Neutrophil (primary cell): ENCODE measurements around the gene ACTL8.

Source experiments
- H3K27ac ChIP-seq: fragments of 200-600 bp; sonication (generic); 2 replicates; pipeline ENCODE4 v1.5.1; 2016; ENCODE audit warnings: mild to moderate bottlenecking, moderate library complexity
- H3K27me3 ChIP-seq: fragments of 200-600 bp; sonication (generic); 2 replicates; pipeline ENCODE4 v1.6.0; 2016; ENCODE audit warnings: mild to moderate bottlenecking
- H3K36me3 ChIP-seq: fragments of 200-600 bp; sonication (generic); 2 replicates; pipeline ENCODE4 v1.5.1; 2017
- H3K4me1 ChIP-seq, 2 experiments: fragments of 200-600 bp in 1 of 2; sonication (generic) in 1 of 2; 1 replicate in 1 of 2; 2 replicates in 1 of 2; pipeline versions ENCODE4 v1.5.1 to v1.6.1; 2013 to 2016; ENCODE audit warnings: low read depth in 1 of 2, low read length in 1 of 2, mild to moderate bottlenecking in 1 of 2, moderate library complexity in 1 of 2; ENCODE audit not compliant: control insufficient read depth in 1 of 2, insufficient read depth in 1 of 2
- H3K4me3 ChIP-seq, 2 experiments: fragments of 200-600 bp in 1 of 2; sonication (generic) in 1 of 2; 1 replicate in 1 of 2; 2 replicates in 1 of 2; pipeline ENCODE4 v1.5.1; 2013 to 2016; ENCODE audit warnings: low read depth in 1 of 2, low read length in 1 of 2, mild to moderate bottlenecking in 1 of 2, moderate library complexity in 1 of 2
- H3K9me3 ChIP-seq: fragments of 200-600 bp; sonication (generic); 2 replicates; pipeline ENCODE4 v1.5.1; 2016
- TF ChIP-seq, protein P1 (sequence below): fragments of 200-600 bp; sonication (generic); IDR thresholded peaks from 2 replicates; pipeline ENCODE4 v1.5.1; 2016; ENCODE audit warnings: antibody characterized with exemption

Gene ACTL8

GRCh38 chr1:17829579-17829978 is 74.4 kb downstream of the ACTL8 start:
- H3K9me3 ChIP-seq, result no peaks in the 10 kb centered on the region
- TF ChIP-seq, protein P1, sequence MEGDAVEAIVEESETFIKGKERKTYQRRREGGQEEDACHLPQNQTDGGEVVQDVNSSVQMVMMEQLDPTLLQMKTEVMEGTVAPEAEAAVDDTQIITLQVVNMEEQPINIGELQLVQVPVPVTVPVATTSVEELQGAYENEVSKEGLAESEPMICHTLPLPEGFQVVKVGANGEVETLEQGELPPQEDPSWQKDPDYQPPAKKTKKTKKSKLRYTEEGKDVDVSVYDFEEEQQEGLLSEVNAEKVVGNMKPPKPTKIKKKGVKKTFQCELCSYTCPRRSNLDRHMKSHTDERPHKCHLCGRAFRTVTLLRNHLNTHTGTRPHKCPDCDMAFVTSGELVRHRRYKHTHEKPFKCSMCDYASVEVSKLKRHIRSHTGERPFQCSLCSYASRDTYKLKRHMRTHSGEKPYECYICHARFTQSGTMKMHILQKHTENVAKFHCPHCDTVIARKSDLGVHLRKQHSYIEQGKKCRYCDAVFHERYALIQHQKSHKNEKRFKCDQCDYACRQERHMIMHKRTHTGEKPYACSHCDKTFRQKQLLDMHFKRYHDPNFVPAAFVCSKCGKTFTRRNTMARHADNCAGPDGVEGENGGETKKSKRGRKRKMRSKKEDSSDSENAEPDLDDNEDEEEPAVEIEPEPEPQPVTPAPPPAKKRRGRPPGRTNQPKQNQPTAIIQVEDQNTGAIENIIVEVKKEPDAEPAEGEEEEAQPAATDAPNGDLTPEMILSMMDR, result no peak
- no peaks in the 10 kb centered on the region for H3K36me3 ChIP-seq
- peaks cover 22% of the 10 kb centered on the region for H3K27me3 ChIP-seq
- no peaks in the 10 kb centered on the region for H3K4me1 ChIP-seq
- H3K4me3 ChIP-seq, result no peak overlapping the region
- no peak overlapping the region for H3K27ac ChIP-seq

GRCh38 chr1:17831597-17831996 is 76.5 kb downstream of the ACTL8 start:
- Histone ChIP-seq H3K4me1 (no peaks in the 10 kb centered on the region), H3K27me3 (peaks cover 18% of the 10 kb centered on the region), H3K27ac (no peak overlapping the region), H3K36me3 (no peaks in the 10 kb centered on the region), H3K9me3 (no peaks in the 10 kb centered on the region), H3K4me3 (no peak overlapping the region)
- TF ChIP-seq, protein P1, result no peak

DNA sequence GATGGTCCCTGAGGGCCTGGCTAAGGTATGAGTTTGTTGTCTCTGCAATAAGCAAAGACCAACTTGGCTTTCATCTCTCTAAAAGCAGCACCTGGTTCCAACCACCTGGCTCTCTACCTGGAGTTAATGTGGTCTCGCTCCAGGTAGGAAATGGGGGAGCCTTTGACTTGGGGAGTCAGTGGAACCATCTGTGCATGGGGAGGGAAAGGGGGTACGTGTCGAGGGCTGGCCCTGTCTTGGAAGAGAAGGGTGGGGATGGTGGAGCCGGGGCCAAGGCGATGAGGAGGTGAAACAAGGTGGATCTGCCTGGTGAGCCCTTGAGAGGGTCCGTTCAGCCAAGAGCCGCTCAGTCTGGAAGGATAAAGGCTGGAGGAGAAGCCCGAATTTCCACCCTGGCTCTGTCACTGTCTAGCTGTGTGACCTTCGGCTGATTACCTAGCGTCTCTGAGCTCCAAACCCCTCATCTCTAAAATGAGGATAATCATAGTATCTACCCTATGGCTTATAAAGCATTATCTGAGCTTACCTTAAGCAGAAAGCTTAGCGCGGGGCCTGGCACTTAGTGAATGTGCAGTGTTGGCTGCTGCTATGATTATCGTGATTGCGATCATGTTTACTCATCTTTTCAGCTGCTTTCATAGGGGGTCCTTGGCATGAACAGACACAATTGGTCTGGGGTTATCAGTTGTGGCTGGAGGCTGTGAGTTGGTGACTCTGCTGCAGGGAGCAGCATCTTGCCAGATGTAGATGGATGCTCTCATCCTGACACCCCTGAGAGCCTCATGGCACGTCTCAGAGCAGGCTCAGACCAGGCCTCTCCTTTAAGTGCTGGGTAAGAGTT is 78.7 kb downstream of the ACTL8 start:
- H3K36me3 ChIP-seq, result no peaks in the 10 kb centered on the region
- H3K4me1 ChIP-seq, result no peaks in the 10 kb centered on the region
- peaks cover 18% of the 10 kb centered on the region for H3K27me3 ChIP-seq
- H3K9me3 ChIP-seq, result no peaks in the 10 kb centered on the region
- no peak overlapping the region for H3K27ac ChIP-seq
- TF ChIP-seq, protein P1, result no peak
- H3K4me3 ChIP-seq, result no peak overlapping the region

GRCh38 chr1:17834561-17835100 is 79.5 kb downstream of the ACTL8 start:
- Histone ChIP-seq H3K9me3 (no peaks in the 10 kb centered on the region), H3K27me3 (peaks cover 16% of the 10 kb centered on the region), H3K4me1 (no peaks in the 10 kb centered on the region), H3K4me3 (no peak overlapping the region), H3K27ac (no peak overlapping the region), H3K36me3 (no peaks in the 10 kb centered on the region)
- TF ChIP-seq, protein P1, result no peak

DNA sequence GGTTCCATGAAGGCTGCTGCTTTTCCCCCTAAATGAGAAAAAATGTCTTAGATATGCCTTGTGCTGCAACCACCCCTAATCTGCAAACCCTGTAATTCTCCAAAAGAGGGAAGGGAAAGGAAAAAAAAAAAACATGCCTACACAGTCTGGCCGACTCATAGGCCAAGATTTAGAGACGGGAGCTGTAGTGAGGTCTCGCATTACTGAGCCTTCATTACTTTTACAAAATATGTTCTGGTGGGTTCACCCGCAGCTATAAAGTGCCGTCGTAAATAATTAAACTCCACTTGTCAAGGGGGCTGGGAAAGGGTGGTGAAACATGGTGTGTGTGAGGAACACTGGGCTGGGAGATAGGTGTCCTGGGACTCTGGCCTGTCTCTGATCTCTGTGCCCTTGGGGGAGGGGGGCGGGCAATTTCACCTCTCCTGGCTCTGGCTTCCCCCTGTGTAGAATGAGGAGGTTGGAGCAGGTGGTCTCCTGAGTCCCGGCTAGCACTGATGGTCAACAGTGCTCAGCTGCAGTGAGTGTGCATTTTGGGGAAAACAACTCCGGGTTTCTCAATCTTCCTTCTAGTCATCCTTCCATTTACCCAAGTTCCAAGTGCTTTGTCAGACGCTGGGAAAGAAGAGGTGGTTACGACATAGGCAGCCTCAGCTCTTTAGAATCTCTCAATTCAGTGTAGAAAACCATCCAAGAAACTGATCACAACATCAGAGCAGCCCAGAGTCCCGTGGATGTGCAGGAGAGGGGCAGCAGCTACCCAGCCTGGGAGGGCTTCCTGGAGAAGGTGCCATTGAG is 82.3 kb downstream of the ACTL8 start:
- Histone ChIP-seq H3K27me3 (peaks cover 13% of the 10 kb centered on the region), H3K9me3 (no peaks in the 10 kb centered on the region), H3K4me1 (no peaks in the 10 kb centered on the region), H3K36me3 (no peaks in the 10 kb centered on the region), H3K27ac (no peak overlapping the region), H3K4me3 (no peak overlapping the region)
- TF ChIP-seq, protein P1, result no peak
